ENCODE results near the gene CLTB.

The CLTB gene

GRCh38 chr5:176400382-176401156 is 15.8 kb downstream of the CLTB start:
- DNase-seq = peak in 1 of 2 donors; percentile 59
- Histone ChIP-seq H3K36me3 (peaks cover 6 to 60% (median 41%) of the 10 kb centered on the region in 3 donors), H3K27ac (no peak overlapping the region)

GRCh38 chr5:176397736-176398420 is 18.5 kb downstream of the CLTB start:
- intact Hi-C loops (cut with DNase I; ENCODE audit: low total_unique reads) = no loop called here
- H3K4me3 ChIP-seq = no peak overlapping the region
- H3K27ac ChIP-seq = no peak overlapping the region
- H3K27me3 ChIP-seq = no peaks in the 10 kb centered on the region
- TF ChIP-seq CTCF (IDR thresholded peaks at IDR 0.05) = no peak
- peaks cover 8 to 70% (median 50%) of the 10 kb centered on the region in 3 donors for H3K36me3 ChIP-seq
- DNase-seq = peak in 1 of 2 donors; percentile 4
- no peaks in the 10 kb centered on the region for H3K9me3 ChIP-seq
- no peaks in the 10 kb centered on the region for H3K4me1 ChIP-seq

More at GRCh38 chr5:176400382-176401156, 15.8 kb downstream of the CLTB start:
- no peak overlapping the region for H3K4me3 ChIP-seq
- no peaks in the 10 kb centered on the region for H3K27me3 ChIP-seq
- no peaks in the 10 kb centered on the region for H3K9me3 ChIP-seq
- intact Hi-C loops (cut with DNase I; ENCODE audit: low total_unique reads) = no loop called here
- H3K4me1 ChIP-seq = no peaks in the 10 kb centered on the region
- no peak for TF ChIP-seq CTCF (IDR thresholded peaks at IDR 0.05)

- no peak for DNase-seq
- Histone ChIP-seq H3K36me3 (peaks cover 17 to 78% (median 65%) of the 10 kb centered on the region in 3 donors), H3K4me3 (no peak overlapping the region), H3K9me3 (no peaks in the 10 kb centered on the region), H3K27me3 (no peaks in the 10 kb centered on the region), H3K4me1 (no peaks in the 10 kb centered on the region), H3K27ac (no peak overlapping the region)
- intact Hi-C loops (cut with DNase I; ENCODE audit: low total_unique reads) = no loop called here
- no peak for TF ChIP-seq CTCF (IDR thresholded peaks at IDR 0.05)
These were observed 20.0 kb downstream of the CLTB start for GRCh38 chr5:176396330-176396729.

- H3K27ac ChIP-seq = no peak overlapping the region
- H3K27me3 ChIP-seq = no peaks in the 10 kb centered on the region
- no peak for TF ChIP-seq CTCF (IDR thresholded peaks at IDR 0.05)
- H3K4me1 ChIP-seq = peaks cover 0 to under 1% (median 0%) of the 10 kb centered on the region in 4 donors
- intact Hi-C loops (cut with DNase I; ENCODE audit: low total_unique reads) = no loop called here
- peaks cover 17 to 78% (median 71%) of the 10 kb centered on the region in 3 donors for H3K36me3 ChIP-seq
- H3K9me3 ChIP-seq = no peaks in the 10 kb centered on the region
- DNase-seq = no peak
- H3K4me3 ChIP-seq = no peak overlapping the region
These were observed 21.3 kb downstream of the CLTB start for GRCh38 chr5:176394881-176395675.

- no peak for DNase-seq
- Histone ChIP-seq H3K4me3 (no peak overlapping the region), H3K27ac (no peak overlapping the region), H3K27me3 (no peaks in the 10 kb centered on the region), H3K4me1 (peaks cover 0 to 7% (median 6%) of the 10 kb centered on the region in 4 donors), H3K36me3 (peaks cover 17 to 78% (median 71%) of the 10 kb centered on the region in 3 donors), H3K9me3 (no peaks in the 10 kb centered on the region)
- intact Hi-C loops (cut with DNase I; ENCODE audit: low total_unique reads) = no loop called here
- no peak for TF ChIP-seq CTCF (IDR thresholded peaks at IDR 0.05)
These were observed 22.2 kb downstream of the CLTB start for GRCh38 chr5:176394096-176394495.

Data from tibial artery (tissue), 4 donors.